DLD1 (cell line): ENCODE measurements around the gene CAMK2N2.
"Not testable (repeated sequence)": the region's sequence is repeated elsewhere in the genome, so short reads cannot be mapped to it uniquely, and the experiment has no call there.

ENCODE experiments used
- in situ Hi-C: cut with HindIII; loops from 2 replicates; pipeline ENCODE4 v1.10.0; 2017; ENCODE audit warnings: low sequenced_read_pairs

Gene CAMK2N2

DNA sequence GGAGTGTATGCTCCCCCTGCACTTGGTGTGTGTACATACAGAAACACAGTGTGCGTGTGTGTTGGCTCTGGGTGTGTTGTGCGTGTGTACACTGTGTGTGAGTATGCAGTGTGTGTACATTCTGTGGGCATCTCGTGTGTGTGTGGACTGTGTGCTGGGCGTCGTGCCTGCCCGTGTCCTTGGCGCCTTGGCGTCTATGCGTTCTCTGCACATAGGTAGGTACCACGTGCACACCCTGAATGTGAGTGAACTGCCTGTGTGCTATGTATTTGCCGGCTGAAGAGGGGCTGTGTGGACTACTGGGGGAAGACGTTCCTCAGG is 14.0 kb upstream of the CAMK2N2 start:
- in situ Hi-C loops = no loop called here

- in situ Hi-C loops = no loop called here
Measured at GRCh38 chr3:184272269-184272668, 10.9 kb upstream of the CAMK2N2 start.

DNA sequence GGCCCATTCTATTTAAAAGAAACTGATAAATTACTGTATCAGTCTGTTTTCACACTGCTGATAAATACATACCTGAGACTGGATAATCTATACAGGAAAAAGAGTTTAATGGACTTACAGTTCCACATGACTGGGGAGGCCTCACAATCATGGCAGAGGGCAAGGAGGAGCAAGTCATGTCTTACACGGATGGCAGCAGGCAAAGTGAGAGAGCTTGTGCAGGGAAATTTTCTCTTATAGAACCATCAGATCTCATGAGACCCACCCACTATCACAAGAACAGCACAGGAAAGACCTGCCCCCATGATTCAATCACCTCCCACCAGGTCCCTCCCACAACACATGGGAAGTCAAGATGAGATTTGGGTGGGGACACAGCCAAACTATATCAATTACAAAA is 5.9 kb upstream of the CAMK2N2 start:
- in situ Hi-C loops = not testable (repeated sequence)

GRCh38 chr3:184262764-184263179 is 1.4 kb upstream of the CAMK2N2 start:
- in situ Hi-C loops = no loop called here

DNA sequence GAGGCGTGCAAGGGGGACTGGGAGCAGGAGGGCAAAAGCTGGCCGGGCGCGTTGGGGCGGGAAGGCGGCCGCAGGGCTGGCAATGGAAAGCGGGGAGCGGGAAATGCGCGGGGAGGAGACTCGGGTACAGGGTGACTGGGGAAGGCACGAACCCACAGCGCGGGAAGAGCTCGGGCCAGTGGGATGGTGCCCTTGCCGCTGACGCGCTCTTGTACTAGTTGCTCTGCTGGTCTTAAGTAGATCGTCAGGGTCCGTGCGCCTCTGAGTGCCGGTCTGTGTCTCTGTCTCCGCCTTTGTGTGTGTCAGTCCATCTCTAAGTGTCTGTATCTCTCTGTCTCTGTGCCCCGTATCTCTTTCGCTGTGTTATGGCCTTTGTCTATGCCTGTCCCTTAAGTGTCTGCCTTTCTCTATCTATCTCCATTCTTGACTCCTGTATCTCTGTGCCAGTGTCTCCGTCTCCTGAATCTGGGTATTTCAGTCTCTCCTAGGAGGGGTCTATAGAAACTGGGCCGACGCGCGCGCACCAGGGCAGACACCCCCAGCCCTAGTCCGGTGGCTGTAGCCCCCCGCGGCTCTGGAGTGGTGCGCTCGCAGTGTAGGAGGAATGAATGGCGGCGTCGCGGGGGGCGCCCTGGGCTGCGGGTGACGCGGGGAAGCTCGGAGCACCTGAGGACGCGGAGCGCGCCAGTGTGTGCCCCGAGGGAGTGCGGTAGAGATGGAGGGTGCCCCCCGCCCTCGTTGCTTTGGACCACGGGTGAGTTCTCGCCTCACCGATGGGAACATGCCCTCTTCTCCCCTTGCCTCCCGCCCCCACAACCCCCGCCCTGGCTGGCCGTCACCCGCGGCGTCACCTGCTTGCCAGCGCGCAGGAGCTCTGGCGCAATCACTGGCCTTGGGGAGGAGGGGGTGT is 756 bp upstream of the CAMK2N2 start:
- in situ Hi-C loops = no loop called here

- in situ Hi-C loops = no loop called here
Measured at GRCh38 chr3:184260724-184261269, 556 bp downstream of the CAMK2N2 start.

DNA sequence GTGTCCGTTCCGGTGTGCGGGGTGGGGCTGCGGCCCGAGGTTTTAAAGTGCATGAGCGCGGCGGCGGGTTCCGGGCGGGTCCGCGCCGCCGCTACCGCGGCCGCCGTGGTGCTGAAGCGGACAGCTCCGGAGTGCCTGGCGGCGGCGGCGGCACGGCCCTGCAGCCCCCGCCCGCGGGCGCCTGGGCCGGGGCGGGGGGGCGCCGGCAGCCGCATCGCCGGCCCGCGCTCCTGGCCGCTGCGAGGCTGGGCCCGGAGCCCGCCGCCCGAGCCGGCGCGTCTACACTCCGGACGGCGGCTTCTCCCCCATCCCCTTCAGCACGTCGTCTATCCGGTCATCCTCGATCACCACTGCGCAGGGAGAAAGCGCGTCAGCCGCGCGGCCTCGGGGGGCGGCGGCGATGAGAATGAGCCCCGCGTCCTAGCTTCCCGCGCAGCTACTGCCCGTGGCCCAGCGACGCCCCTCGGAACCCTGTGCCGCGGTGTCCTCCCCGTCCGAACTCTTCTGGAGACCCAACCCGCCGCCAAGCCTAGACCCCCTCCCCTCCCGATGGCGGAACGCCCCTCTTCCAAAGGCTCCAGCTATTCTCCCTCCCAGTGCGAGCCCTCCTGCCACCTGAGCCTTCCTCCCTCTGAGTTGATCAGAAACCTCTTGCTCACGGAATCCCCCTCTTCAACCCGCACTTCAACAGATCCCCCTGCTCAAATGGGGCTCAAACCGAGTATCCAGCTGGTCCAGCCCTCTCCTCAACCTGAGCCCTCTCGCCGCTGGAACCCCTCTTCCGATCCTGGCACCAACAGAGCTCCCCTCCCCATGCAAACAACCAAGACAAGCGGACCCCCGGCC is 1.3 kb downstream of the CAMK2N2 start:
- in situ Hi-C loops = no loop called here

GRCh38 chr3:184259396-184259877 is 1.9 kb downstream of the CAMK2N2 start:
- in situ Hi-C loops = no loop called here

DNA sequence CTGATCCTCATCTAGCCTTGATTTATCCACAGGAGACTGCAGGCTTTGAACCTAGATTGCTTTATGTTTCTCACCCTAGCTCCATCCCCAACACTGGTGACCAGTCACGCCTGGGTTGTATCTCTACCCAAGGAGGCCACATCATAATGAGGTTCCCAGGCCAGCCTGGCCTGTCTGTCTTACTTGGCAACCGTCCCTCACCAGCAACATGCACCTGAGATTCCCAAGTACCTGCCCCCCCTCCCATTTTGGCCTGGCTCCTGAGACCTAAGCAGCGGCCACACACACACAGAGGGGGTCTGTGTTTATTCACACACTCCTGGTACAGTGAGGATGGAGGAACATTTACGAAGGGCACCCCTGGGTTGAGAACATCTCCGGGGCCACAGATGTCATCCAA is 2.4 kb downstream of the CAMK2N2 start:
- in situ Hi-C loops = no loop called here

DNA sequence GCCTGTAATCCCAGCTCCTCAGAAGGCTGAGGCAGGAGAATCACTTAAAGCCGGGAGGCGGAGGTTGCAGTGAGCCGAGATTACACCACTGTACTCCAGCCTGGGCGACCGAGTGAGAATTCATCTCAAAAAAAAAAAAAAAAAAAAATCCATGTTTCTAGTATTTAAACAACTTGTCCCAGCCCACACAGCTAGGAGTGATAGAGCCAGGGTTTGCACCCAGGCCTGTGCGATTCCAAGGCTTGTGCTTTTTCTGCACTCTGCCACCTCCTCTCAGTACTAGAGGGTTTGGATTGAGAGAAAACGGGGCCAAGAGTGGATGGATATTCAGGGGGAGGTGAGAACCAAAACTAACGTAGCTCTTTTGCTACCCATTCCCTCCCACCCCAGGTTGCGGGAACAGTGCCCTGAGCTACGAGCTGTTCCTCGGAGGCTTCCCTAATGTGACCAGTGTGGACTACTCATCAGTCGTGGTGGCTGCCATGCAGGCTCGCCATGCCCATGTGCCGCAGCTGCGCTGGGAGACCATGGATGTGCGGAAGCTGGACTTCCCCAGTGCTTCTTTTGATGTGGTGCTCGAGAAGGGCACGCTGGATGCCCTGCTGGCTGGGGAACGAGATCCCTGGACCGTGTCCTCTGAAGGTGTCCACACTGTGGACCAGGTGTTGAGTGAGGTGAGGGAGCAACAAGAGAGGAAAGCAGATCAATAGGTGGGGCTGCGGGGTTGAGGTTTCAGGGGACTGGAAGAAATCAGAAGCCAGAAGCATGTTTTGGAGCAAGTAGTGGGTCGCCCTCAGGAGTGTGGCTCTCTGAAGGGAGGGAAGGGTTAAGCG is 4.1 kb downstream of the CAMK2N2 start:
- in situ Hi-C loops = no loop called here

GRCh38 chr3:184255291-184256039 is 5.9 kb downstream of the CAMK2N2 start:
- in situ Hi-C loops = no loop called here

DNA sequence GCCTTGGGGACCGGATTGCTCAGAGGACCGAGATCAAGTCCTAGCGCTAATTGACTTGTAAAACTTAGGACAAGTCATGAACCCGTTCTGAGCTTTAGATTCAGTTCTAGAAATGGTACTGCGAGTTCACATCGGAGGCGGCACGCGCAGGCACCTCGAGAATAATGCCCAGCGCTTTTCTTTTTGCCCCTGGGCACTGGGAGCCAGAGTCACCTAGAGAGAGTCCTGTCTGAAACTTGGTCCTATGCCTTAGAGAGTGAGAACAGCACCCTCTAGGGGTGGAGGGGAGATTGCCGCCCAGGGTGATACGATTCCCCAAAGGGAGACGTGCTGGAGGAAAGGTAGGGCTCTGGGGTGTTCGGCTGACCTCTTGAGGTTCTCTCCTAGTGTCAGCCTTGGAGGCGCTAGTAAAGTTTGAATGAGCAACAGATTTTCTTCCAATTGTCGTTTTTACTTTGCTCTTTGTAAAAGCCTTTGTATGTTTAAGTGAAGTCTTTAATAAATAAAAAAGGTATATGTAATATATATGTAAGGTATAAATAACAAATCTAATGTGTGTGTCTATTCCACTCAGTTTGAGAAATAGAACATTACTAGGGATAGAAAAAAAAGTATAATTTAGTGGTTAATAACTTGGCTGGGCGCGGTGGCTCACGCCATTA is 11.1 kb downstream of the CAMK2N2 start:
- in situ Hi-C loops = no loop called here

DNA sequence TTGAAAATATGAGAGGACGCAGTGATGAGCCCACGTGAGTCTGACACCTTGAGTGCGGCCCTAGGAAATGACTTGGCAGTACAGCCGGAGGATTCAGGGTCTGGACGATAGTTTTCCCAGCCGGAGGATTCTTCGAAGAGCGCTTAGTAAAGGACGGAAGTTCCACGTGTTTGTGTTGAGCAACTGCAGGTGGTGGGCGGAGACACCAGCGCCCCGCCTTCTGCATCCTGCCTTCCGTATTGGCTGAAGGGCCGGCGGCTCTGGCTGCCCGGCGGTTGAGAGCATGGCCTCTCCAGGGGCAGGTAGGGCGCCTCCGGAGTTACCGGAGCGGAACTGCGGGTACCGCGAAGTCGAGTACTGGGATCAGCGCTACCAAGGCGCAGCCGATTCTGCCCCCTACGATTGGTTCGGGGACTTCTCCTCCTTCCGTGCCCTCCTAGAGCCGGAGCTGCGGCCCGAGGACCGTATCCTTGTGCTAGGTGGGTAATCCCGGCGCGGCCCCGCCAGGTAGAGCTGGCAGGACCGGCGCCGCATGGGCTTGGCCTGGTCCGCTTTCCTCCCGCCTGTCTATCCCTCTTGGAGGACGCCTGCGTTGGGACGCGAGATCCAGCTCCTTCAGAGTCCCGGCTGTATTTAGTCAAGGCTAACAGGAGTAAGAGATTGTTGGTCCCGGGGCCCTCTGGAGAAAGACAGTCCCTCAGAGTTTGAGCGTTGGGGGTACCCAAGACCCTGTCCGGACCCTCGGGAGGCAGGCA is 11.8 kb downstream of the CAMK2N2 start, which contains the start of gene EEF1AKMT4:
EEF1AKMT4 (plus strand) TSS at position 261 of the 755 bp plus-strand sequence; CDS start at position 284, 23 bp downstream.
- in situ Hi-C loops = loop anchor here (25.0 kb wide), 1 partner anchor 362 kb away; the partner anchor contains the start of gene PARL

DNA sequence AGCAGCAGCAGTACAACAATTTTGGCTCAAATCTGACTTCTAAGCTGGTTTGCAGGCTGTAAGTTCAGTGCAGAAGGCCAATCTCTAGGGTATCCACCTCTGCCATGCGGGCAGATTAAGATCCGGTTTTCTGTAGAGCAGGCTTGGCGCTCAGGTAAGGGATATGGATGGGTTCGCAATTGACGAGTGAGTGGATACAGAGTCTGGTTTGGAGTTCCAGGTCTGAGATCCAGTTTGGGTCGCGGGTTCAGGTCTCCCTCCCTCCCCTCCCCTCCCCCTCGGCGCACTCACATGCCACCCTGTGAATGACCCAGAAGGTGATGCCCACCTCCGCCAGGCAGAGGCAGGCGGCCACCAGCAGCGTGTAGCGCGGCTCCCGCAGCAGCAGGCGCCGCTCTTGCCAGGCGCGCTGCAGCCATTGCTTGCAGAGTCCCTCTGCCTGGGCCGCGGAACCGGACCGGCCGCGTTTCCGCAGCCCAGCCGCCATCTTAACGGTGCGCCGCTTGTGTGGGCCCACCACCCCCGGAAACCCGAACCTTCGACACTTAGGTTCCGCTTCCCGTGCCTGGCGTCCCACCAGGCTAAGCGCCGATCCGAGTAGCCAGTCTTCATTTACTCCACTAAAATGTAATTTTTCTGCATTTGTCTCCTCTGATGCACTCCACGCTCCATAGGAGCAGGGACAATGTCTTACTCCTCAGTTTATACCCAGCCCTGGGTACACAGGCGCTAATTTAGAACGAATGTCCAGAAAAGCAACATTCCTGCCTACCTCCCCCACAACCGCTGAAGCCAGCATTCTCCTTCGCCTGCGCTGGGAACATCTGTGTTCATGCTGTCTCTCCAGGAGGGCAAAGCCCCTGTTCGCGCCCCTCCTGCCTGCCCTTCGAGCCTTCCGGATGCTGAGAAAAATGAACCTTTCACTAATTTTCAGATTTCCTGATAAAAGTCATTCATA is 12.6 kb downstream of the CAMK2N2 start, which contains the start of gene ALG3:
ALG3 (minus strand) TSS at position 509 of the 958 bp plus-strand sequence; CDS start at position 487, 22 bp downstream.
- in situ Hi-C loops = loop anchor here (25.0 kb wide), 1 partner anchor 361 kb away; the partner anchor contains the start of gene PARL

GRCh38 chr3:184242297-184242685 is 19.1 kb downstream of the CAMK2N2 start:
- in situ Hi-C loops = loop anchor here (25.0 kb wide), 1 partner anchor 355 kb away; the partner anchor contains the start of gene PARL

DNA sequence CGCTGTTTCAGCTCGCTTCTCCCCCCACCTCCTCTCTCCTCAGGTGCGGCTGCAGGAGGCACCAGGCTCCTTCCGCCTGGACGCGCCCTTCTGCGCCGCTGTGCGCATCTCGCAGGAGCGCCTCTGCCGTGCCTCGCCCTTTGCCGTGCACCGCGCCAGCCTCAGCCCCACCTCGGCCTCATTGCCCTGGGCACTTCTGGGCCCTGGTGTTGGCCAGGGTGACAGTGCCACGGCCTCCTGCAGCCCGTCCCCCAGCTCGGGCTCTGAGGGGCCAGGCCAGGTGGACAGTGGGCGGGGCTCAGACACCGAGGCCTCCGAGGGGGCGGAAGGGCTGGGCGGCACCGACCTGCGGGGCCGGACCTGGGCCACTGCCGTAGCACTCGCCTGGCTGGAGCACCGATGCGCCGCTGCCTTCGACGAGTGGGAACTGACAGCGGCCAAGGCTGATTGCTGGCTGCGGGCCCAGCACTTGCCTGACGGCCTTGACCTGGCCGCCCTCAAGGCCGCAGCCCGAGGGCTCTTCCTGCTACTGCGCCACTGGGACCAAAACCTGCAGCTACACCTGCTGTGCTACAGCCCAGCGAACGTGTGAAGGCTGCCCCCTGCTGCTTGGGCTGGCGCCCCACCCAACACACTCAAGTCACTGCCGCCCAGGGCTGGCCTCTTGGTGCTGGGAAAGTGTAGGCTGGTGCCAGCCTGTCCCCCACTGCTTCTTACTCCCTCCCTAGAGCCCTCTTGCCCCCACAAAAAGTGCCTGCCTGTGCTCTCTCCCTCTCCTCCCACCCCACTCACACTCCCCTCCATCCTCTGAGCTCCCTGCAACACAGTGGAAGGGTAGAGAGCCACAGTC is 19.7 kb downstream of the CAMK2N2 start:
- in situ Hi-C loops = loop anchor here (25.0 kb wide), 1 partner anchor 354 kb away; the partner anchor contains the start of gene PARL
